ENCODE data around the gene GATA6. TPM values are rescaled to one million over a fixed set of nuclear protein-coding genes. Genes with fewer than 3 reads are reported as not detected.

The GATA6 gene
- polyA plus RNA-seq, 1 experiment, result 1.5 TPM

- no peak for DNase-seq (ENCODE audit: low read depth, low spot score)
- CTCF ChIA-PET, result interaction anchor here (0.6 to 0.7 kb wide), 2 partner anchors 508 to 1375 kb away, joined by 3 to 11 read pairs; no protein-coding TSS in a partner anchor
- H3K9me3 ChIP-seq (ENCODE audit: control insufficient read depth, insufficient read depth, low read length), result peaks cover 16% of the 10 kb centered on the region; the same call in 1 of the 2 replicates
- no peak for TF ChIP-seq CTCF (IDR thresholded peaks at IDR 0.05; ENCODE audit: low read depth, low read length)
- peak overlapping the region; percentile 82 for H3K4me3 ChIP-seq (ENCODE audit: low read depth, low read length)
- POLR2A ChIA-PET, result interaction anchor here (0.7 to 1.2 kb wide), 2 partner anchors 334 to 393 kb away, joined by 3 to 5 read pairs; no protein-coding TSS in a partner anchor
- H3K27ac ChIP-seq (ENCODE audit: low read depth, low read length), result peak overlapping the region; percentile 75
- peaks cover 36% of the 10 kb centered on the region for H3K27me3 ChIP-seq (ENCODE audit: control insufficient read depth, insufficient read depth, low read length)
These were observed 566 bp downstream of the GATA6 start for GRCh38 chr18:22169889-22170420.

- TF ChIP-seq CTCF (IDR thresholded peaks at IDR 0.05; ENCODE audit: low read depth, low read length), result no peak
- DNase-seq (ENCODE audit: low read depth, low spot score), result peak; percentile 24
- CTCF ChIA-PET, result interaction anchor here (0.6 to 1.2 kb wide), 3 partner anchors 393 to 1374 kb away, joined by 3 to 11 read pairs (median 3); no protein-coding TSS in a partner anchor
- POLR2A ChIA-PET, result interaction anchor here (0.6 to 1.1 kb wide), 4 partner anchors 296 to 430 kb away, joined by 3 to 5 read pairs (median 3); partner anchors contain the start of gene MIB1
- Histone ChIP-seq H3K9me3 (ENCODE audit: control insufficient read depth, insufficient read depth, low read length) (peaks cover 13% of the 10 kb centered on the region; the same call in 1 of the 2 replicates), H3K27me3 (ENCODE audit: control insufficient read depth, insufficient read depth, low read length) (peaks cover 31% of the 10 kb centered on the region), H3K27ac (ENCODE audit: low read depth, low read length) (peak overlapping the region; percentile 75), H3K4me3 (ENCODE audit: low read depth, low read length) (peak overlapping the region; percentile 82)
These were observed 1.2 kb downstream of the GATA6 start for GRCh38 chr18:22170421-22171257.

GRCh38 chr18:22171258-22172119 lies 2.1 kb downstream of the GATA6 start:
- H3K27ac ChIP-seq (ENCODE audit: low read depth, low read length), result peak overlapping the region; percentile 39

GRCh38 chr18:22172120-22172582 lies 2.8 kb downstream of the GATA6 start:
- H3K27me3 ChIP-seq (ENCODE audit: control insufficient read depth, insufficient read depth, low read length), result peaks cover 16% of the 10 kb centered on the region
- POLR2A ChIA-PET, result no interaction called here
- no peak for DNase-seq (ENCODE audit: low read depth, low spot score)
- H3K27ac ChIP-seq (ENCODE audit: low read depth, low read length), result no peak overlapping the region
- peak overlapping the region; percentile 44 for H3K4me3 ChIP-seq (ENCODE audit: low read depth, low read length)
- CTCF ChIA-PET, result interaction anchor here (0.8 kb wide), 1 partner anchor 48 kb away, joined by 4 read pairs; no protein-coding TSS in a partner anchor
- TF ChIP-seq CTCF (IDR thresholded peaks at IDR 0.05; ENCODE audit: low read depth, low read length), result no peak
- H3K9me3 ChIP-seq (ENCODE audit: control insufficient read depth, insufficient read depth, low read length), result peaks cover 4% of the 10 kb centered on the region; the same call in 1 of the 2 replicates

More at GRCh38 chr18:22171258-22172119, 2.1 kb downstream of the GATA6 start:
- POLR2A ChIA-PET, result interaction anchor here (1.0 to 1.1 kb wide), 2 partner anchors 295 to 371 kb away, joined by 3 read pairs; no protein-coding TSS in a partner anchor
- CTCF ChIA-PET, result interaction anchor here (1.2 kb wide), 1 partner anchor 392 kb away, joined by 3 read pairs; no protein-coding TSS in a partner anchor
- Histone ChIP-seq H3K9me3 (ENCODE audit: control insufficient read depth, insufficient read depth, low read length) (peaks cover 6% of the 10 kb centered on the region; the same call in 1 of the 2 replicates), H3K4me3 (ENCODE audit: low read depth, low read length) (peak overlapping the region; percentile 82), H3K27me3 (ENCODE audit: control insufficient read depth, insufficient read depth, low read length) (peaks cover 23% of the 10 kb centered on the region)
- TF ChIP-seq CTCF (IDR thresholded peaks at IDR 0.05; ENCODE audit: low read depth, low read length), result no peak
- no peak for DNase-seq (ENCODE audit: low read depth, low spot score)

Data from AG04450 (cell line).